Stimulated activated memory B cell treated with anti-CD40 and anti-IgM and Interleukin-4, amounts not matched to agents 10 μg/mL and 1 μg/mL and 100 μg/mL, for 72 hours (primary cell): Measurements from ENCODE around the gene ZNF846.
"Not testable (repeated sequence)": the region's sequence is repeated elsewhere in the genome, so short reads cannot be mapped to it uniquely, and the experiment has no call there.

ENCODE experiments used
- ATAC-seq: fragments of 150-1000 bp; cut with Tn5 transposase; 2 replicates; pipeline ENCODE4 v1.10.0; 2021
- H3K27ac Mint-ChIP-seq: one replicate; pipeline ENCODE4 v1.8.0; 2022; ENCODE audit warnings: mild to moderate bottlenecking, mixed read lengths
- H3K27me3 Mint-ChIP-seq: one replicate; pipeline ENCODE4 v1.8.0; 2022; ENCODE audit warnings: mixed read lengths
- H3K36me3 Mint-ChIP-seq: one replicate; pipeline ENCODE4 v1.8.0; 2022; ENCODE audit warnings: mixed read lengths
- H3K4me1 Mint-ChIP-seq: one replicate; pipeline ENCODE4 v1.8.0; 2022; ENCODE audit warnings: mixed read lengths
- H3K4me3 Mint-ChIP-seq: one replicate; pipeline ENCODE4 v1.8.0; 2022; ENCODE audit warnings: mild to moderate bottlenecking, moderate library complexity, mixed read lengths
- H3K9me3 Mint-ChIP-seq: one replicate; pipeline ENCODE4 v1.8.0; 2022; ENCODE audit warnings: mixed read lengths

Gene ZNF846

GRCh38 chr19:9768175-9769112 is at the start of gene ZNF846:
Gene ZNF846, minus strand, starts transcription at chr19:9768738. Its CDS starts 3,788 bp downstream, at chr19:9764950.
- peak within 1 kb of the TSS; percentile 93 for H3K27ac Mint-ChIP-seq
- H3K4me1 Mint-ChIP-seq = no peaks in the 10 kb centered on the region
- peaks cover 10% of the 10 kb centered on the region for H3K9me3 Mint-ChIP-seq
- peaks cover 22% of the 10 kb centered on the region for H3K36me3 Mint-ChIP-seq
- ATAC-seq = peak; percentile 100
- peak within 1 kb of the TSS; percentile 92 for H3K4me3 Mint-ChIP-seq
- H3K27me3 Mint-ChIP-seq = no peaks in the 10 kb centered on the region

GRCh38 chr19:9818175-9818733 is 49.7 kb upstream of the ZNF846 start:
- Mint-ChIP-seq H3K4me1 (peaks cover 13% of the 10 kb centered on the region), H3K27ac (peak overlapping the region; percentile 82), H3K4me3 (peak overlapping the region; percentile 86), H3K9me3 (no peaks in the 10 kb centered on the region), H3K36me3 (peaks cover 33% of the 10 kb centered on the region), H3K27me3 (no peaks in the 10 kb centered on the region)
- ATAC-seq = no peak

- H3K4me3 Mint-ChIP-seq = no peak overlapping the region
- H3K27me3 Mint-ChIP-seq = no peaks in the 10 kb centered on the region
- H3K9me3 Mint-ChIP-seq = no peaks in the 10 kb centered on the region
- H3K36me3 Mint-ChIP-seq = peaks cover 48% of the 10 kb centered on the region
- no peaks in the 10 kb centered on the region for H3K4me1 Mint-ChIP-seq
- no peak for ATAC-seq
- no peak overlapping the region for H3K27ac Mint-ChIP-seq
These were observed 42.6 kb upstream of the ZNF846 start for GRCh38 chr19:9811139-9811538.

GRCh38 chr19:9808855-9809824 is 40.6 kb upstream of the ZNF846 start:
- no peak for ATAC-seq
- no peaks in the 10 kb centered on the region for H3K9me3 Mint-ChIP-seq
- H3K4me1 Mint-ChIP-seq = no peaks in the 10 kb centered on the region
- H3K4me3 Mint-ChIP-seq = no peak overlapping the region
- H3K27ac Mint-ChIP-seq = no peak overlapping the region
- H3K27me3 Mint-ChIP-seq = no peaks in the 10 kb centered on the region
- H3K36me3 Mint-ChIP-seq = peaks cover 30% of the 10 kb centered on the region

- H3K4me1 Mint-ChIP-seq = no peaks in the 10 kb centered on the region
These were observed 38.3 kb upstream of the ZNF846 start for GRCh38 chr19:9806803-9807202.

GRCh38 chr19:9801976-9802375 is 33.4 kb upstream of the ZNF846 start:
- no peaks in the 10 kb centered on the region for H3K27me3 Mint-ChIP-seq
- H3K36me3 Mint-ChIP-seq = peaks cover 6% of the 10 kb centered on the region
- no peak overlapping the region for H3K4me3 Mint-ChIP-seq
- no peak for ATAC-seq
- no peaks in the 10 kb centered on the region for H3K9me3 Mint-ChIP-seq
- no peak overlapping the region for H3K27ac Mint-ChIP-seq
- no peaks in the 10 kb centered on the region for H3K4me1 Mint-ChIP-seq

More at GRCh38 chr19:9806803-9807202, 38.3 kb upstream of the ZNF846 start:
- Mint-ChIP-seq H3K36me3 (peaks cover 31% of the 10 kb centered on the region), H3K9me3 (no peaks in the 10 kb centered on the region), H3K27me3 (no peaks in the 10 kb centered on the region), H3K4me3 (no peak overlapping the region), H3K27ac (no peak overlapping the region)
- no peak for ATAC-seq

GRCh38 chr19:9799162-9799561 is 30.6 kb upstream of the ZNF846 start:
- no peaks in the 10 kb centered on the region for H3K9me3 Mint-ChIP-seq
- no peak for ATAC-seq
- H3K36me3 Mint-ChIP-seq = peaks cover 6% of the 10 kb centered on the region
- no peak overlapping the region for H3K27ac Mint-ChIP-seq
- H3K27me3 Mint-ChIP-seq = no peaks in the 10 kb centered on the region
- H3K4me3 Mint-ChIP-seq = no peak overlapping the region
- peaks cover 5% of the 10 kb centered on the region for H3K4me1 Mint-ChIP-seq

- Mint-ChIP-seq H3K4me3 (no peak overlapping the region), H3K36me3 (no peaks in the 10 kb centered on the region), H3K27ac (no peak overlapping the region), H3K4me1 (peaks cover 12% of the 10 kb centered on the region), H3K27me3 (no peaks in the 10 kb centered on the region), H3K9me3 (no peaks in the 10 kb centered on the region)
- ATAC-seq = no peak
These were observed 29.3 kb upstream of the ZNF846 start for GRCh38 chr19:9797871-9798270.

GRCh38 chr19:9796113-9796773 is 27.7 kb upstream of the ZNF846 start:
- peak; percentile 59 for ATAC-seq
- no peaks in the 10 kb centered on the region for H3K9me3 Mint-ChIP-seq
- H3K4me1 Mint-ChIP-seq = peaks cover 18% of the 10 kb centered on the region
- H3K4me3 Mint-ChIP-seq = no peak overlapping the region
- H3K27ac Mint-ChIP-seq = peak overlapping the region; percentile 55
- H3K36me3 Mint-ChIP-seq = no peaks in the 10 kb centered on the region
- no peaks in the 10 kb centered on the region for H3K27me3 Mint-ChIP-seq

GRCh38 chr19:9793071-9793591 is 24.6 kb upstream of the ZNF846 start:
- peak overlapping the region; percentile 94 for H3K27ac Mint-ChIP-seq
- peak; percentile 47 for ATAC-seq
- H3K9me3 Mint-ChIP-seq = no peaks in the 10 kb centered on the region

GRCh38 chr19:9792206-9793070 is 23.9 kb upstream of the ZNF846 start:
- peak overlapping the region; percentile 96 for H3K4me3 Mint-ChIP-seq

More at GRCh38 chr19:9793071-9793591, 24.6 kb upstream of the ZNF846 start:
- Mint-ChIP-seq H3K36me3 (no peaks in the 10 kb centered on the region), H3K4me1 (peaks cover 26% of the 10 kb centered on the region), H3K27me3 (no peaks in the 10 kb centered on the region), H3K4me3 (peak overlapping the region; percentile 96)

GRCh38 chr19:9791552-9792205 is 23.1 kb upstream of the ZNF846 start:
- Mint-ChIP-seq H3K4me1 (peaks cover 26% of the 10 kb centered on the region), H3K27me3 (no peaks in the 10 kb centered on the region), H3K27ac (peak overlapping the region; percentile 94), H3K9me3 (no peaks in the 10 kb centered on the region), H3K4me3 (peak overlapping the region; percentile 96), H3K36me3 (no peaks in the 10 kb centered on the region)
- ATAC-seq = peak; percentile 72

More at GRCh38 chr19:9792206-9793070, 23.9 kb upstream of the ZNF846 start:
- ATAC-seq = peak; percentile 79
- H3K9me3 Mint-ChIP-seq = no peaks in the 10 kb centered on the region
- H3K27ac Mint-ChIP-seq = peak overlapping the region; percentile 94
- H3K4me1 Mint-ChIP-seq = peaks cover 26% of the 10 kb centered on the region
- no peaks in the 10 kb centered on the region for H3K36me3 Mint-ChIP-seq
- H3K27me3 Mint-ChIP-seq = no peaks in the 10 kb centered on the region

- H3K36me3 Mint-ChIP-seq, H3K27me3 Mint-ChIP-seq, H3K9me3 Mint-ChIP-seq, ATAC-seq: not testable (repeated sequence)
- Mint-ChIP-seq H3K4me3 (peak overlapping the region; percentile 96), H3K4me1 (peaks cover 26% of the 10 kb centered on the region), H3K27ac (peak overlapping the region; percentile 94)
These were observed 22.5 kb upstream of the ZNF846 start for GRCh38 chr19:9791073-9791367.
